H1 (cell line): ENCODE results near the gene SHMT1. TPM values are rescaled to one million over a fixed set of nuclear protein-coding genes. Genes with fewer than 3 reads are reported as not detected.

ENCODE experiments used
- CTCF ChIA-PET: fragments of 300-600 bp; sonication (Branson Sonifier 250); formaldehyde crosslinking; loops from one replicate; lab custom pipeline; 2021; ENCODE audit not compliant: partially characterized antibody; lab: Charles Lee
- POLR2A ChIA-PET: fragments of 300-600 bp; sonication (Branson Sonifier 250); formaldehyde crosslinking; loops from one replicate; lab custom pipeline; 2021; ENCODE audit warnings: inconsistent platforms; ENCODE audit not compliant: partially characterized antibody; lab: Charles Lee
- DNase-seq, 2 experiments: peaks; one replicate each; pipeline versions ENCODE4 v3.0.0 to v3.0.0-alpha.2; 2010 to 2022; ENCODE audit warnings: low spot score in 2 of 2, low read depth in 1 of 2, mixed read lengths in 1 of 2
- FAIRE-seq: peaks from 2 replicates; lab custom pipeline; 2011; peaks lifted over from hg19 to GRCh38; lab: Jason Lieb, UNC
- H2AFZ ChIP-seq: 2 replicates; pipeline ENCODE4 v1.8.1; 2012; ENCODE audit warnings: low read length, inconsistent platforms
- H2AK5ac ChIP-seq: 2 replicates; pipeline ENCODE4 v1.6.1; 2013; ENCODE audit warnings: low read depth, low read length
- H2BK120ac ChIP-seq: replicated peaks from 2 replicates; pipeline ENCODE3; 2013; ENCODE audit warnings: low read depth, low read length, inconsistent platforms
- H2BK12ac ChIP-seq: 2 replicates; pipeline ENCODE4 v1.6.1; 2013; ENCODE audit warnings: low read depth, low read length
- H2BK15ac ChIP-seq: 2 replicates; pipeline ENCODE4 v1.6.1; 2013; ENCODE audit warnings: low read length
- H2BK20ac ChIP-seq: 2 replicates; pipeline ENCODE4 v1.6.1; 2013; ENCODE audit warnings: low read length
- H2BK5ac ChIP-seq: 2 replicates; pipeline ENCODE4 v1.6.1; 2013; ENCODE audit warnings: low read depth, low read length
- H3K14ac ChIP-seq: 2 replicates; pipeline ENCODE4 v1.6.1; 2013; ENCODE audit warnings: inconsistent platforms; ENCODE audit not compliant: insufficient read length
- H3K18ac ChIP-seq: 2 replicates; pipeline ENCODE4 v1.6.1; 2013; ENCODE audit warnings: low read length; ENCODE audit errors: extremely low read depth
- H3K23ac ChIP-seq: 2 replicates; pipeline ENCODE4 v1.6.1; 2013; ENCODE audit warnings: inconsistent platforms; ENCODE audit not compliant: insufficient read length
- H3K23me2 ChIP-seq: 2 replicates; pipeline ENCODE4 v1.6.1; 2013; ENCODE audit warnings: low read depth, low read length
- H3K27ac ChIP-seq: 2 replicates; pipeline ENCODE4 v1.6.1; 2011; ENCODE audit warnings: low read depth, low read length, inconsistent platforms
- H3K27me3 ChIP-seq, 4 experiments: replicated peaks in 1 of 4; 1 replicate in 1 of 4; 2 replicates in 3 of 4; pipeline versions ENCODE4 v1.6.1 to v1.8.1; 2011 to 2013; ENCODE audit warnings: low read length in 3 of 4, mild to moderate bottlenecking in 3 of 4, inconsistent platforms in 2 of 4, mixed read lengths in 2 of 4, moderate library complexity in 1 of 4; ENCODE audit not compliant: control insufficient read depth in 3 of 4, insufficient read depth in 3 of 4; ENCODE audit errors: extremely low read depth in 1 of 4
- H3K36me3 ChIP-seq, 4 experiments: 2 replicates each; pipeline versions ENCODE4 v1.6.1 to v1.8.1; 2011 to 2013; ENCODE audit warnings: mild to moderate bottlenecking in 4 of 4, low read length in 3 of 4, moderate library complexity in 2 of 4, control low read depth in 1 of 4, inconsistent platforms in 1 of 4; ENCODE audit not compliant: insufficient read depth in 4 of 4, control insufficient read depth in 2 of 4
- H3K4ac ChIP-seq: replicated peaks from 2 replicates; pipeline ENCODE3; 2013; ENCODE audit warnings: low read length, low read depth, mixed read lengths, inconsistent platforms; ENCODE audit not compliant: insufficient read length
- H3K4me1 ChIP-seq, 4 experiments: replicated peaks in 1 of 4; 1 replicate in 1 of 4; 2 replicates in 3 of 4; pipeline versions ENCODE4 v1.6.1 to v1.8.1; 2011 to 2013; ENCODE audit warnings: low read length in 3 of 4, inconsistent platforms in 2 of 4, mixed read lengths in 1 of 4; ENCODE audit not compliant: insufficient read depth in 4 of 4, control insufficient read depth in 3 of 4
- H3K4me2 ChIP-seq, 2 experiments: 2 replicates each; pipeline versions ENCODE4 v1.6.1 to v1.8.1; 2011 to 2013; ENCODE audit warnings: low read depth in 2 of 2, low read length in 2 of 2, control low read depth in 1 of 2, inconsistent platforms in 1 of 2, mild to moderate bottlenecking in 1 of 2; ENCODE audit not compliant: insufficient read depth in 1 of 2
- H3K4me3 ChIP-seq, 4 experiments: fragments of 200-600, 300-600 bp in 1 of 4; sonication (generic), shearing (Covaris generic), sonication (Bioruptor Twin) in 1 of 4; 2 replicates each; pipeline versions ENCODE4 v1.5.1 to v1.8.1; 2011 to 2016; ENCODE audit warnings: low read length in 4 of 4, low read depth in 3 of 4, control low read depth in 2 of 4, inconsistent platforms in 2 of 4, mild to moderate bottlenecking in 2 of 4, mixed read lengths in 1 of 4, moderate library complexity in 1 of 4; ENCODE audit not compliant: insufficient read depth in 2 of 4; ENCODE audit errors: extremely low read depth in 1 of 4
- H3K56ac ChIP-seq: replicated peaks from 2 replicates; pipeline ENCODE3; 2013; ENCODE audit warnings: low read depth, mild to moderate bottlenecking, mixed read lengths, low read length, inconsistent platforms; ENCODE audit not compliant: insufficient read length
- H3K79me1 ChIP-seq: 2 replicates; pipeline ENCODE4 v1.6.1; 2013; ENCODE audit warnings: low read depth, low read length, control low read depth
- H3K79me2 ChIP-seq, 2 experiments: 2 replicates each; pipeline versions ENCODE4 v1.6.1 to v1.8.1; 2012 to 2013; ENCODE audit warnings: low read length in 2 of 2, mild to moderate bottlenecking in 2 of 2, inconsistent platforms in 1 of 2; ENCODE audit not compliant: insufficient read depth in 2 of 2, control insufficient read depth in 1 of 2
- H3K9ac ChIP-seq, 4 experiments: replicated peaks in 1 of 4; 1 replicate in 1 of 4; 2 replicates in 3 of 4; pipeline versions ENCODE4 v1.6.1 to v1.8.1; 2011 to 2013; ENCODE audit warnings: low read depth in 3 of 4, low read length in 3 of 4, control low read depth in 2 of 4, mild to moderate bottlenecking in 2 of 4, moderate library complexity in 2 of 4, inconsistent platforms in 1 of 4; ENCODE audit errors: extremely low read depth in 1 of 4
- H3K9me3 ChIP-seq, 2 experiments: 2 replicates each; pipeline versions ENCODE4 v1.6.1 to v1.8.1; 2012 to 2013; ENCODE audit warnings: mild to moderate bottlenecking in 2 of 2, moderate library complexity in 2 of 2, control low read depth in 1 of 2, inconsistent platforms in 1 of 2, low read depth in 1 of 2, low read length in 1 of 2, mixed read lengths in 1 of 2; ENCODE audit not compliant: insufficient read depth in 2 of 2
- H4K20me1 ChIP-seq, 2 experiments: replicated peaks in 1 of 2; 2 replicates each; pipeline versions ENCODE3 to v1.8.1; 2011 to 2013; ENCODE audit warnings: inconsistent platforms in 2 of 2, low read length in 2 of 2, mild to moderate bottlenecking in 1 of 2; ENCODE audit not compliant: insufficient read depth in 2 of 2, control insufficient read depth in 1 of 2
- H4K5ac ChIP-seq: 2 replicates; pipeline ENCODE4 v1.6.1; 2013; ENCODE audit warnings: low read length, low read depth, mixed read lengths, inconsistent platforms; ENCODE audit not compliant: insufficient read length
- H4K8ac ChIP-seq: 2 replicates; pipeline ENCODE4 v1.8.0; 2013; ENCODE audit warnings: mild to moderate bottlenecking, moderate library complexity, low read length, inconsistent platforms; ENCODE audit not compliant: insufficient read depth; ENCODE audit errors: extremely low read depth
- H4K91ac ChIP-seq: replicated peaks from 2 replicates; pipeline ENCODE3; 2013; ENCODE audit warnings: low read length, mixed read lengths, inconsistent platforms; ENCODE audit not compliant: insufficient read length
- ASH2L ChIP-seq: fragments of 200-600, 300-600 bp; sonication (generic); IDR thresholded peaks from one replicate; pipeline ENCODE4 v1.7.1; 2017; ENCODE audit warnings: low read length
- CREB1 ChIP-seq: IDR thresholded peaks from 2 replicates; pipeline ENCODE4 v1.6.1; 2012; ENCODE audit warnings: inconsistent platforms
- RFX5 ChIP-seq: IDR thresholded peaks from 2 replicates; pipeline ENCODE4 v1.6.1; 2011; ENCODE audit warnings: low read depth, low read length, improper control_type of control experiment, borderline replicate concordance
- SUZ12 ChIP-seq: fragments of 200-600 bp; sonication (generic); IDR thresholded peaks from 2 replicates; pipeline ENCODE4 v1.6.1; 2012; ENCODE audit warnings: mild to moderate bottlenecking, inconsistent platforms, low read length, moderate library complexity, mixed read lengths
- WGBS, 2 experiments: shearing (Covaris generic) in 1 of 2; methylation state at CpG; one replicate each; pipeline versions ENCODE4 v1.1.6 to v1.1.7; 2013 to 2015; ENCODE audit warnings: low lambda C conversion rate in 2 of 2, mixed read lengths in 2 of 2, inconsistent platforms in 1 of 2, low coverage in 1 of 2, missing lambda C conversion rate in 1 of 2; ENCODE audit not compliant: insufficient replicate concordance in 2 of 2, insufficient coverage in 1 of 2, insufficient read length in 1 of 2; ENCODE audit errors: extremely low coverage in 1 of 2, missing lambda C conversion rate in 1 of 2; 5-methylcytosine and 5-hydroxymethylcytosine counted together
- polyA plus RNA-seq, 7 experiments: library from polyadenylated mRNA; depleted of rRNA in 3 of 7; stranded (reverse) in 5 of 7; unstranded in 2 of 7; fragments of >200 nt in 5 of 7; fragments of 200-250 nt in 2 of 7; gene quantifications; 1 replicate in 5 of 7; 2 replicates in 1 of 7; 4 replicates in 1 of 7; pipeline versions ENCODE4 v1.2.1 to v1.2.3, GENCODE V29; 2011 to 2013; ENCODE audit warnings: missing spikeins in 2 of 7, mixed read lengths in 2 of 7
- total RNA-seq: library from RNA; stranded (reverse); fragmentation: NEBNext Ultra II Directional; extraction: Animal tissue kit (Norgen Biotek cat#: 25700); gene quantifications from 2 replicates; pipeline ENCODE4 v1.2.1, GENCODE V29; 2021

Gene SHMT1
- total and polyA plus RNA-seq, 2 of the 8 experiments (the other 6 are each of a cell fraction or from before 2014, with no cell fraction given) = 30.7 to 39.3 TPM

DNA sequence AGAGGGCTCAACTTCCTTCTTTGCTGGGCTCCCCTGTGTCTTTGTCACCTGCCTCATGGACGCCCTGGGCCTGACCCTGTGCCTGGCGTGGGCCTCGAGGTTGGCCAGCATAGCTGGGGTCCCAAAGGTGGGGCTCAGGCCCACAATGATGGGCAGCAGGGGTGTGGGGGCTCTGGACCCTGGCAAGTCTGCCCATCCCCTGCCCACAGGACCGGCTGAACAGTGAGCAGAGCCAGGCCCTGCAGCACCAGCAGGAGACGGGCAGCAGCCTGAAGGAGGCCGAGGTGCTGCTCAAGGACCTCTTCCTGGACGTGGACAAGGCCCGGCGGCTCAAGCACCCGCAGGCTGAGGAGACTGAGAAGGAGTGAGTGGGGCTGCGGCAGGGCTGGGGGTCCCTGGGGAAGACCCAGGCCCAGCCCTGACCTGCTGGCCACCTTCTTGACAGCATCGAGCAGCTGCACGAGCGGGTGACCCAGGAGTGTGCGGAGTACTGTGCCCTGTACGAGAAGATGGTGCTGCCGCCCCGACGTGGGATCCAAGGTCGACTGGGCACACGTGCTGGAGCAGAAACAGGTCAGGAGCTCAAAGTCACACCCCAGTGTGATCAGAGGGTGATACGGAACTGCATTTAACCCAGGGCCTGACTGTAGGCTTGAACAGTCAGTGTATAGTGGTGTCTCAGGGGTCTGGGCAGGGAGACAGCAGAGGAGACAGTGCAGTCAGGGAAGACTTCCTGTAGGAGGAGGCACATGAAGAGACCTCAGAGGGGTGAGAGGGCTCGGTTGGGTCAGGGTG lies 18.0 kb upstream of the SHMT1 start:
- H2BK120ac ChIP-seq = no peak overlapping the region
- TF ChIP-seq ASH2L = no peak
- no peak for TF ChIP-seq CREB1
- TF ChIP-seq RFX5 = no peak
- no peak for TF ChIP-seq SUZ12

More for the DNA sequence above, 18.0 kb upstream of the SHMT1 start:
- H2BK20ac ChIP-seq = no peak overlapping the region
- no peak overlapping the region for H3K14ac ChIP-seq
- no peak overlapping the region for H3K23ac ChIP-seq
- no peak overlapping the region for H3K27ac ChIP-seq
- no peak for FAIRE-seq
- CTCF ChIA-PET = interaction anchor here (0.8 kb wide), 1 partner anchor 47 kb away, joined by 3 read pairs; no protein-coding TSS in a partner anchor
- no peak overlapping the region for H4K5ac ChIP-seq
- POLR2A ChIA-PET = interaction anchor here (0.9 to 1.2 kb wide), 2 partner anchors 34 to 53 kb away, joined by 3 read pairs; no protein-coding TSS in a partner anchor
- H3K27me3 ChIP-seq = no peaks in the 10 kb centered on the region
- no peak overlapping the region for H2BK15ac ChIP-seq
- no peak overlapping the region for H3K56ac ChIP-seq
- no peak overlapping the region for H2AK5ac ChIP-seq
- H3K79me2 ChIP-seq = no peaks in the 10 kb centered on the region
- H3K18ac ChIP-seq = no peak overlapping the region
- H2BK12ac ChIP-seq = 0 out of 2 replicates have a peak overlapping the region, but pooled peaks have one; percentile 2
- H3K4ac ChIP-seq = no peak overlapping the region
- H3K79me1 ChIP-seq = no peaks in the 10 kb centered on the region
- no peaks in the 10 kb centered on the region for H3K36me3 ChIP-seq
- H3K4me2 ChIP-seq = no peak overlapping the region
- H4K20me1 ChIP-seq = no peaks in the 10 kb centered on the region
- peaks cover 0 to 8% (median 2%) of the 10 kb centered on the region in 4 experiments; a peak in 2 of 7 replicates for H3K4me1 ChIP-seq
- no peaks in the 10 kb centered on the region for H3K23me2 ChIP-seq
- no peak overlapping the region for H3K9ac ChIP-seq
- H4K91ac ChIP-seq = no peak overlapping the region
- H4K8ac ChIP-seq = no peak overlapping the region
- WGBS, 2 experiments = 96% methylated on average over 19 of the region's 23 CpGs; no CpG with 5 or more reads in 1 of the 2 experiments
- no peak overlapping the region for H3K4me3 ChIP-seq
- H3K9me3 ChIP-seq = no peaks in the 10 kb centered on the region
- no peak overlapping the region for H2BK5ac ChIP-seq
- H2AFZ ChIP-seq = no peak overlapping the region
- DNase-seq = no peak
